ELF-1 (cell line): Measurements from ENCODE around the gene AGAP1.

Experiments used
- DNase-seq: peaks from one replicate; pipeline ENCODE4 v3.0.0-alpha.2; 2016; ENCODE audit warnings: low read depth, low spot score

Gene AGAP1

GRCh38 chr2:235607546-235608199 lies 113.8 kb downstream of the AGAP1 start:
- no peak for DNase-seq

GRCh38 chr2:235608200-235608887 lies 114.5 kb downstream of the AGAP1 start:
- peak; percentile 39 for DNase-seq

GRCh38 chr2:235609321-235609720 lies 115.5 kb downstream of the AGAP1 start:
- DNase-seq: no peak

- no peak for DNase-seq
These were observed 115.9 kb downstream of the AGAP1 start for GRCh38 chr2:235609746-235610145.

GRCh38 chr2:235610696-235611257 lies 116.9 kb downstream of the AGAP1 start:
- no peak for DNase-seq

- no peak for DNase-seq
These were observed 117.5 kb downstream of the AGAP1 start for GRCh38 chr2:235611349-235611748.

- no peak for DNase-seq
These were observed 117.9 kb downstream of the AGAP1 start for GRCh38 chr2:235611756-235612155.

GRCh38 chr2:235612181-235612950 lies 118.5 kb downstream of the AGAP1 start:
- no peak for DNase-seq

- DNase-seq: no peak
These were observed 119.8 kb downstream of the AGAP1 start for GRCh38 chr2:235613649-235614048.

GRCh38 chr2:235614176-235614860 lies 120.5 kb downstream of the AGAP1 start:
- no peak for DNase-seq

- DNase-seq: no peak
These were observed 121.3 kb downstream of the AGAP1 start for GRCh38 chr2:235614900-235615712.

GRCh38 chr2:235616885-235617284 lies 123.0 kb downstream of the AGAP1 start:
- no peak for DNase-seq

GRCh38 chr2:235618039-235618438 lies 124.2 kb downstream of the AGAP1 start:
- DNase-seq: no peak

- DNase-seq: no peak
These were observed 125.7 kb downstream of the AGAP1 start for GRCh38 chr2:235619544-235619943.

GRCh38 chr2:235621736-235622135 lies 127.9 kb downstream of the AGAP1 start:
- no peak for DNase-seq

- no peak for DNase-seq
These were observed 129.3 kb downstream of the AGAP1 start for GRCh38 chr2:235623111-235623510.

GRCh38 chr2:235623752-235624151 lies 129.9 kb downstream of the AGAP1 start:
- DNase-seq: no peak

- no peak for DNase-seq
These were observed 132.8 kb downstream of the AGAP1 start for GRCh38 chr2:235626658-235627057.

- no peak for DNase-seq
These were observed 133.8 kb downstream of the AGAP1 start for GRCh38 chr2:235627682-235628081.

GRCh38 chr2:235630718-235631296 lies 137.0 kb downstream of the AGAP1 start:
- DNase-seq: no peak
